IMR-90 (cell line): ENCODE results near the gene PTGDR.

Experiments used
- BHLHE40 ChIP-seq: fragments of 150-350 bp; IDR thresholded peaks from 2 replicates; pipeline ENCODE4 v1.6.1; 2016; ENCODE audit warnings: mild to moderate bottlenecking, low read depth, low read length
- CEBPB ChIP-seq: IDR thresholded peaks from 2 replicates; pipeline ENCODE4 v1.6.1; 2012; ENCODE audit warnings: low read depth, low read length, improper control_type of control experiment
- FOS ChIP-seq: fragments of 150-350 bp; IDR thresholded peaks from 2 replicates; pipeline ENCODE4 v1.6.1; 2016; ENCODE audit warnings: low read depth, low read length
- MAZ ChIP-seq: IDR thresholded peaks from 2 replicates; pipeline ENCODE4 v1.6.1; 2012; ENCODE audit warnings: low read depth, mild to moderate bottlenecking, low read length, improper control_type of control experiment, moderate library complexity, borderline replicate concordance
- MXI1 ChIP-seq: IDR thresholded peaks from 2 replicates; pipeline ENCODE4 v1.6.1; 2012; ENCODE audit warnings: low read depth, mild to moderate bottlenecking, low read length, moderate library complexity, borderline replicate concordance
- NFE2L2 ChIP-seq: fragments of 150-350 bp; IDR thresholded peaks from 2 replicates; pipeline ENCODE4 v1.6.1; 2016; ENCODE audit warnings: low read depth, mild to moderate bottlenecking, low read length
- POLR2A ChIP-seq: IDR thresholded peaks from 2 replicates; pipeline ENCODE4 v1.6.1; 2012; ENCODE audit warnings: mild to moderate bottlenecking, low read depth, low read length
- RAD21 ChIP-seq: IDR thresholded peaks from 2 replicates; pipeline ENCODE4 v1.6.1; 2012; ENCODE audit warnings: low read length, improper control_type of control experiment
- RCOR1 ChIP-seq: IDR thresholded peaks from 2 replicates; pipeline ENCODE4 v1.6.1; 2012; ENCODE audit warnings: mild to moderate bottlenecking, low read length, improper control_type of control experiment; ENCODE audit not compliant: insufficient replicate concordance
- RFX5 ChIP-seq: IDR thresholded peaks from 2 replicates; pipeline ENCODE4 v1.8.0; 2012; ENCODE audit warnings: low read depth, mild to moderate bottlenecking, low read length, moderate library complexity
- SMC3 ChIP-seq: fragments of 150-350 bp; IDR thresholded peaks from 2 replicates; pipeline ENCODE4 v1.6.1; 2016; ENCODE audit warnings: low read depth, mild to moderate bottlenecking, antibody characterized with exemption, low read length, moderate library complexity
- USF2 ChIP-seq: fragments of 150-350 bp; IDR thresholded peaks from 2 replicates; pipeline ENCODE4 v1.6.1; 2017; ENCODE audit warnings: mild to moderate bottlenecking, antibody characterized with exemption, low read length, low read depth
- TF ChIP-seq, protein P1 (sequence below): conservative IDR thresholded peaks from 2 replicates; pipeline ENCODE4 v1.5.1; 2012; ENCODE audit warnings: mild to moderate bottlenecking, low read depth, low read length, improper control_type of control experiment

DNA sequence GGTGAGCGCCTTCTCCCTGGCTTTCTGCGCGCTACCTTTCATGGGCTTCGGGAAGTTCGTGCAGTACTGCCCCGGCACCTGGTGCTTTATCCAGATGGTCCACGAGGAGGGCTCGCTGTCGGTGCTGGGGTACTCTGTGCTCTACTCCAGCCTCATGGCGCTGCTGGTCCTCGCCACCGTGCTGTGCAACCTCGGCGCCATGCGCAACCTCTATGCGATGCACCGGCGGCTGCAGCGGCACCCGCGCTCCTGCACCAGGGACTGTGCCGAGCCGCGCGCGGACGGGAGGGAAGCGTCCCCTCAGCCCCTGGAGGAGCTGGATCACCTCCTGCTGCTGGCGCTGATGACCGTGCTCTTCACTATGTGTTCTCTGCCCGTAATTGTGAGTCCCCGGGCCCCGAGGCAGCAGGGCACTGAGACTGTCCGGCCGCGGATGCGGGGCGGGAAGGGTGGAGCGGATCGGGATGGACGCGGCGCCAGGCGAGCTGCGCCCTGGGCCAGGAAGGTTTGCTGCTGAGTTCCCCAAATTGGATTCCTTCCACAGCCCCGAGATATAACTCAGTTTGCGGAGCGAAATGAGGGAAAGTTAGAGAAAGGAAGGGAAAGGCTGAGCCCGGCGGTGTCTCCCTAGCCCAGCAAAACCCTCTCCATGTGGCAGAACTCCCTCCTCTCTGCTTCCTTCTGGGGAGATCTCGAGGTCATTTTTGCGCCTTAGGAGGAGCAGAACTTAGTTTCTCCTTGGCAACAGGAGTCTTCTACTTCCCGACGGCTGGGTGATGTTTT lies 972 bp downstream of the PTGDR start:
- no peak for TF ChIP-seq CEBPB
- TF ChIP-seq POLR2A, result no peak
- TF ChIP-seq, protein P1, sequence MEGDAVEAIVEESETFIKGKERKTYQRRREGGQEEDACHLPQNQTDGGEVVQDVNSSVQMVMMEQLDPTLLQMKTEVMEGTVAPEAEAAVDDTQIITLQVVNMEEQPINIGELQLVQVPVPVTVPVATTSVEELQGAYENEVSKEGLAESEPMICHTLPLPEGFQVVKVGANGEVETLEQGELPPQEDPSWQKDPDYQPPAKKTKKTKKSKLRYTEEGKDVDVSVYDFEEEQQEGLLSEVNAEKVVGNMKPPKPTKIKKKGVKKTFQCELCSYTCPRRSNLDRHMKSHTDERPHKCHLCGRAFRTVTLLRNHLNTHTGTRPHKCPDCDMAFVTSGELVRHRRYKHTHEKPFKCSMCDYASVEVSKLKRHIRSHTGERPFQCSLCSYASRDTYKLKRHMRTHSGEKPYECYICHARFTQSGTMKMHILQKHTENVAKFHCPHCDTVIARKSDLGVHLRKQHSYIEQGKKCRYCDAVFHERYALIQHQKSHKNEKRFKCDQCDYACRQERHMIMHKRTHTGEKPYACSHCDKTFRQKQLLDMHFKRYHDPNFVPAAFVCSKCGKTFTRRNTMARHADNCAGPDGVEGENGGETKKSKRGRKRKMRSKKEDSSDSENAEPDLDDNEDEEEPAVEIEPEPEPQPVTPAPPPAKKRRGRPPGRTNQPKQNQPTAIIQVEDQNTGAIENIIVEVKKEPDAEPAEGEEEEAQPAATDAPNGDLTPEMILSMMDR, result no peak
- TF ChIP-seq RAD21, result no peak
- no peak for TF ChIP-seq FOS
- TF ChIP-seq SMC3, result no peak
- no peak for TF ChIP-seq RFX5
- no peak for TF ChIP-seq RCOR1
- TF ChIP-seq MXI1, result no peak
- no peak for TF ChIP-seq MAZ
- no peak for TF ChIP-seq USF2
- no peak for TF ChIP-seq BHLHE40
- TF ChIP-seq NFE2L2, result no peak
